HG03558 (cell line): ENCODE results near the gene MORN1.

Experiments
- ATAC-seq: cut with Tn5 transposase; IDR thresholded peaks from one replicate; pipeline ENCODE4 v1.9.1; 2021; ENCODE audit warnings: moderate number of reproducible peaks; ENCODE audit not compliant: unreplicated experiment; ENCODE audit errors: extremely low read depth

The MORN1 gene

DNA sequence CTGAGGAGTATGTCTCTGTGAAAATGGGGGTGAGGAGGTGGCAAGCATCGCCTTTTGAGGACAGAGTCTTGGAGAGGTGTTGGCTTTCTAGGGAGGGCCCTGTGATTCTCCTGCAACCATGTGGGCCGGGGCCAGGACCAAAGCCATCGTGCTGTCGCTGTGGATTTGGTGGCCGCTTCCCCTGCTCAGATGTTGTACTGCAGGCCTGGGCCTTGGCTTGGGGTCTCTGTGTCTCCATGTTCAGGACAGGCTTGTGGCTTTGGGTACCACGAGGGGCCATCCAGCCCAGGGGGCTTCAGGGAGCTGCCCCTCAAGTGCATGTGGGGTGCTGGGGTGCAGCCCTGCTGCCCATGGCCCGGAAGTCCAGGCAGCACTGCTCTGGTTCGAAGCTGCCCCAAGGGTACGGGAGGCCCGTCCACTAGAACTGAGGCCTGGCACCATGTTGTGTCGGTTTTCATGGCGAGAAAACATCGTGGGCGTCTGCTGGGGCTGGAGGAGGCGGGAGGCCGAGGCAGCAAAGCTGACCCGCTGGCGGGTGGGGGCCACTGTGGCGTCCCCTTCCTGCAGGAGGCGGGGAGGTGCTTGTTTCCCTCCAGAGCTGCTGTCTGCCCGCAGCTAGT, 107.9 kb downstream of the MORN1 start:
- no peak for ATAC-seq

DNA sequence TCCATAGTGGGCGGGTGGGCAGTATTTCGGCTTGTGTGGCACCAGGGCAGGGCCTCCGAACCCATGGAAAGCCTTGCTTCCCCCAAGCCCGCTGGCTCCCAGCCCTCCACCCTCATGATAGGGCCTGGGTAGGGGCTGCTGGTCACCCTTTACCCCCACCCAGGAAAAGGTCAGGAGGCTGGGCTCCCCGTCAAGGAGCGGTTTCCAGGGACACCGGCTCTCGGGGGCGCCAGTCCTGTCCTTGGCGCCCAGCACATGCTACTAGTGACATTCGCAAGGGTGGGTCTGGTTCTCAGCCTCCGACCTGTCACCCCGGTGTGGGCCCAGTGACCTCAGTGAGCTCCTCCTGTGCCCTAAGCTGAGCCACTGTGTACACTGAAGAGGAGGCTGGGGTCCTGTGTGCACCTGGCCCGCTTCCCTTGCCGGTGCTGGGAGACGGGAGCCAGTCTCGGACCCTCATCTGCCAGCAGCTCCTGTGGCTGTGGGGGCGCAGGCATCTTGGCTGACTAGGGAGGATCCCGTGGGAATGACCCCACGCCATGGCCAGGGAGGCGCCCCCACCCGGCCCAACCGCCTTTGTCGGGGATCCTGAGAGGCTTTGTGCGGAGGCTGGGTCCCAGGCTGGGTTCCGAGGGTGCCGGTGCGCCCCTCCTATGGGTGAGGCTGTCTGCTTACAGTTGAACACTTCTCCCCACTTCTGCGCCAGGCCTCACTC, 108.6 kb downstream of the MORN1 start:
- no peak for ATAC-seq

DNA sequence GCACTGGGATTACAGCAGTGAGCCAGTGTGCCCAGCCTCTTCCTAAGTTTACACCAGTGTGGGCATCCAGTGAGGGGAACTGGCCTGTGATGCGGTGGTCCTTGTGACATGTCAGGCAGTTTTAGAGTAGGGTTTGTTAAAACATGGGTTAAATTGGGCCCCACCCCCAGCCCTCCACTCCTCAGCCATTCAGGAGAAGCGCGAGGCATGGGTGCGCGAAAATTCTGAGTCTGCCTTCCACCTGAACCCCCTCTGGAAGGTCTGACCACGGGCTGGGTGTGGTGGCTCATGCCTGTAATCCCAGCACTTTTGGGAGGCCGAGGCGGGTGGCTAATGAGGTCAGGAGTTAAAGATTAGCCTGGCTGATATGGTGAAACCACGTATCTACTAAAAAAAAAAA, 111.5 kb downstream of the MORN1 start:
- ATAC-seq, result no peak

DNA sequence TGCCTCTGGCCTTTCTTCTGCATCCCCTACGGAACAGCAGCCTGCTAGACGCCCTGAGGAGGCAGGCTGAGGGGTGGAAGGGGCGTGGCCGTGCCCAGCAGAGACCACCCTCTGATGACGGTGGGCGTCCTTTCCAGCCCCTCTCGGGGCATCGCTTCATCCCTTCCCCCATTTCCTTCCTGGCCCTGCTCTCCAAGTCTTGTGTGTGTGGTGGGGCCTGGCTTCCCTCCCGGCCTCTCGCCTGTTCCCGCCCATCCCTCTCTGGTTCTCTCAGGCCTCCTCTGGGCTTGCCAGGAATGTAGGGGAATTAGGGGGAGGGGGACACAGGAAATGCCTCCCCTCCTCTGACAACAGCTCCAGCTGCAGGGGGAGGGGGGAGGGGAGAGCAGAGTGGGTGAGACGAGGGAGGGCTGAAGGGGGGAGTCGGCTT, 112.1 kb downstream of the MORN1 start:
- no peak for ATAC-seq

DNA sequence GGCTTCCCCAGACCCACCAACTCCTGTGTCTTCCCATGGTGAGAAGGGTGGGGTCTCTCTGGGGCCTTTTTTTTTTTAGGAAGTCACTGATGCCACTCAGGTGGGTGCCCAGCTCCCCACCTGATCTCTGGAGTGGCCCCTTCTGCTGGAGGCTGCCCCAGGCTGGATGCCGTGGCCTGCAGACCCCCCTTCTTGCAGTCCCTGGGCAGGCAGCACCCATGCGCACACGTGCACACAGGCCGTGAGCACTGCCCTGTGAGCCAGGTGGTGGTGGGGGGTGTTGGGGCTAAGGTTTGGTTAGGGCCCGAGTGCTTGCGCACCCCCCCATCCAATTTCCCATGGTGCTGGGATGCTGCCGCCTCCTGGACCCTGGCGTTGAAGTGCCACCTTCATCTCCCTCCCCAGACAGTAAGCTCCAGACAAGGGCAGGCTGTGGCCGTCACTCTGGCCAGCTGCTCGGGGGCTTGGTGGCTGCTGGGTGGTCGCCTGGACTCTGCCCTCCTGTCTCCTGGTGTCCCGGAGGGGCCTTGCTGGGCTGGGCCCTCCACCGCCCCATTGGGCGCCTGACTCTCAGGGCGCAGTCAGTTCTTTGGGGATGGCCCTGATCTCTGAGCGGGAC, 112.7 kb downstream of the MORN1 start:
- ATAC-seq, result no peak

DNA sequence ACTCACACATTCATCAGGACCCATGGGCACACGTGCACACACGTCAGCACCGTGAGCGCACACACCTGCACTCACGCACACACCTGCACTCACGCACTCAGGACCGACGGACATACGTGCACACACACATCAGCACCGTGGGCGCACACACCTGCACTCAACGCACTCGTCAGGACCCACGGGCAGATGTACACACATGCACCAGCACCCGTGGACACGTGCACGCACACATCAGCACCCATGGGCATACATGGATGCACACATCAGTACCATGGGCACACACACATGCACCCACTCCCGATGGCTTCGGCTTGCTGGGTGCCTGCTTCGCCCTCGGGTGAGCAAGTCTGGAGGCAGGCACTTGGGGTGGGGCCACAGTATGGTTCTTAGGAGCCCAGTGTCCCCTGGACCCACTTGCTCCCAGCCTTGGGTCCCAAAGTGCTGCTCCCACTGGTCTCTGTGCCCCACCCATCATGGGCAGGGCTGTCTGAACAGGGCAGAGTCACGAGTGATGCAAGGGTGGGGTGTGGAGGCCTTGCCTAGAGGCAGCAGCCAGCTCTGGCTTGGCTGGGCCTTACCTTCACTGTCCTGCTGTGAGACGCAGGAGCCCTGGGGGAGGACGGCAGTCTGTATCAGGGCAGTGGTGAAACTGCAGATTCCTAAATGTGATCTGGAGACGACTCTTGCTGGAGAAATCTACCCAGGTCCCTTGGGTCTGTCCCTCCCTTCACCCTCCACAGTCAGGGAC, 113.4 kb downstream of the MORN1 start:
- ATAC-seq, result no peak

DNA sequence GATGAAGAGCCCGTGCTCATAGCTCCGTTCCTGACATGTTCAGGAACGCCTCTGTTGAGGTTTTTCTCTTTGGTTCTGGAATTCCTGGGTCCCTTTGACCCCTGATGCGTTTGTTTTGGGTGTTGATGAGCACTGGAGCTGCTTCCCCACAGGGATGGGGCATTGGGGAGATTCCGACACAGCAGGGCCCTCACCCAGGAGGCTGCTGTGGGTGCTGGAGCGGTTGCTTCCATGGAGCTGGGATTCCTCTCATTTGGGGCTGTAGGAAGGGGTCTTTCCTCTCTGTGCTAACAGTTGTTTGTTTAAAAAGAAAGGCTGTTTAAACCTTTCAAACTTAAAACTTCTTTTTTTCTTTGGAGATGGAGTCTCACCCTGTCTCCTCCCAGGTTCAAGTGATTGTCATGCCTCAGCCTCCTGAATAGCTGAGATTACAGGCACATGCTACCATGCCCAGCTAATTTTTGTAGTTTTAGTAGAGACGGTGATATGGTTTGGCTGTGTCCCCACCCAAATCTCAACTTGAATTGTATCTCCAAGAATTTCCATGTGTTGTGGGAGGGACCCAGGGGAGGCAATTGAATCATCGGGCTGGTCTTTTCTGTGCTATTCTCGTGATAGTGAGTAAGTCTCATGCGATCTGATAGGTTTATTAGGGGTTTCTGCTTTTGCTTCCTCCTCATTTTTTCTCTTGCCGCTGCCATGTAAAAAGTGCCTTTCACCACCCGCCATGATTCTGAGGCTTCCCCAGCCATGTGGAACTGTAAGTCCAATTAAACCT, 114.4 kb downstream of the MORN1 start:
- no peak for ATAC-seq

DNA sequence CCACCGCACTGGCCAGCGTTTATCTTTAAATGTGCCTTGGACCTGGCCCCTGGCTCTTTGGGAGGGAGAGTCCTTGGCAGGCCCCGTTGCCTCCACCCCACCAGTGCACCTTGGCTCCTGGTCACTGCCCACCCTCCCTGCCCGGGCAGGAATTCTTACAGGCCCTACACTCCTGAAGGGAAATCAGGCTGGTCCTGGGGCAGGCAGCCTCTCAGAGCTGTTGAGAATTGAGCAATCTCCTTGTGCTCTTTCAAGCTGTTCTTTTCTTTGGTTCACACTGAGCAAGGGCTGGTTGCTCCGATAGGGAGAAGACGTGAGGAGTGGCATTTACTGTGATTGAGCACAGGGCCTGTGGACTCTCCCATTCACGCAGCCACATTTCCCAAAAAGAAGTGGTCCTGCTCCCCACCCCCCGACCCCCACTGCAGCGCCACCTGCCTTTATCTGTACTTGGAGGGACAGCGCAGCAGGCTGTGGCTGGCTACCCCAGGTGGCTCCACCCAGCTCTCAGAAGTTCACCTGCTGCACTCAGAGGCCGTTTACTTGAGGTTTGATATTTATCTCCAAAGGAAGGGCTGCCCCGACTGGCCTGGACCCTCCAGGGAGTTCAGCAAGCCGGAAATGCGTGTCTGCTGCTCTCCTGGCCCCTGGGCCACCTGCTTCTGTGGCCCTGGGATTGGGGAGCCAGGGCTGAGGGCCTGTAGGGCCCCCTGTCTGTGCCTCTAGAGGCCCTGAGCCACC, 115.4 kb downstream of the MORN1 start:
- ATAC-seq, result no peak

DNA sequence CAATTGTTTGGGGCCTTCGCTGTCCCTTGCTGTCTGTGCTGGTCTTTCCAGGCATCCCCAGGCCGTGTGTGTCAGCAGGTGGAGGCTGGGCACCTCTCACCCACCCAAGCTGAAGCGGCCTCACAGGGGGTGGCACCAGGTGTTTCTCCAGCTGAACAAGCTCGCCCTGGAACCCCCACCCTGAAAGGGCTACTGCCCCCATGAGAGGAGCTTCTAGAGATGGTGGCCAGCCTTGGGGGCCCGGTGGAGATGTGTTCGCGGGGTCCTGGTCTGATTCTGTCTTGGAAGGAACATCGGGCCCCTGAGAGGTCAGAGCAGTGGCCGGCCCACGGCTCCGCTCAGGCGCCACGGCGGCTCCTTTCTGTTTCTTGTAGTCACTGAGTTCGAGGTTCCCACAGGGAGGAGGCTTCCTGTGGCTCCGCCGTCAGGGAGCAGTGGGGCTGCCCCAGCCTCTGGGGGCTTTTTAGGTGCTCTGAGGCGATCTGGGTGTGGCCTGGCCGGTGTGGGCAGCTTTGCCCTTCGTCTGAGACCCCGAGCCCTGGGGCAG, 116.4 kb downstream of the MORN1 start:
- ATAC-seq, result no peak

DNA sequence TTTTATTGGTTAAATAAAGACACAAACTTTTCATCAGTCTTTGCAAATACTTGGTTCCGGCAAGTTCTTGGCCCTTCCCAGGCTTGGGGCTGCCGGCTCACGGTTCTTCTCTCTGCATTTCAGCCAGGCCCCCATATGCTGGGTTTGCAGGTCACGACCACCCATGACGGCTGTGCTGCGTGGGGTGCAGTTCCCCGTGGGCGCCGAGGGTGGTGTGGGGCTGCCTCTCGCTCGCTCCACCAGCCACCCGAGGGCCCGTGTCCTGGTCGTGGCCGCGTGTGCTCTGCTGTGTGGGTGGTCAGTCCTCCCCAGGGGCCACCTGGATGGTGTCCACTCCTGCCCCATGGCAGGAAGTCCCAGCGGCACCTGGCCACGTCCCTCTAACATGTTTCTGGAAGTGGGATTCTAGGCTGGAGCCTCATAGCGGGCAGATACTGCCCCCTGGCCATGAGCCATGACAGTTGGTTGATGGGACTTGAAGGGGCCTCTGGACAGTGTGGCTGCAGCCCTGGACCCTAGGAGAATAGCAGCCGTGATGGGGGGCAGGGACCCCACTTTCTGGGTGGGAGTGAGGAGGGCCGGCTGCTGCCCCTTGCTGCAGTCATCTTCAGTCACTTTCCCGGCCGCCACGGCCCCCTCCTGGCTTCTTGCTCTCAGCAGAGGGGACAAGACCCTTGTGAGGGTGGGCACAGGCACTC, 117.0 kb downstream of the MORN1 start:
- no peak for ATAC-seq

DNA sequence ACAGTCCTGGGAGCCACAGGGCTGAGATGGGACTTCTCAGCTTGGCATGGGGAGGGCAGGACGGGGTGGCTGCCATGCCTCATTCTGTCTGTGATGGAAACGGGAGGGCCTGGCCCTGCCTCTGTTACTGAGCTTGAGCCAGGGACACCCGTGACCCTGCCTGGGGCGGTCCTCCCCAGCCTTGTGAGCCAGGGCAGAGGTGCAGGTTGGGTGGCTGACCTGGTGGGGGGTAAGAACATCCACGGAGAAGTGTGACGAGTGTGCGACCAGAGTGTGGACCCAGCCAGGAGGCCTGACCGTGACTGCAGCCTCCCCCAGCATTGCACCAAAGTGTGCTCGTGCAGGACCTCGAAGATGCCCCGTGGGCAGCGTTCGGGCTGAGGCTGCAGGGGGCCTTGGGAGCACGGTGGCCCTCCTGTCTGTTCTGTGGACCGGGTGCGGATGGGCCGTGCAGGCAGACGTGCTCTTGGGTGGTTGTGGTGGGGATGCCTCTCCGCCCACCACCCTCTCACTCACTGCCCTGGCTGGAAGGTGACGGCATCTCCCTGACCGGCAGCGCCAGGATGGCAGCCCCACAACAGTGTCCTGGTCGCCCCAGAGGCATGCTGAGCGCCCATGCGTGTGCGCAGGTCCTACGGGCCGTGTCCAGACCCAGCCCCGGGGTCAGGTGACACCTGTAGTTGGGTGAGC, 117.8 kb downstream of the MORN1 start:
- ATAC-seq, result no peak

DNA sequence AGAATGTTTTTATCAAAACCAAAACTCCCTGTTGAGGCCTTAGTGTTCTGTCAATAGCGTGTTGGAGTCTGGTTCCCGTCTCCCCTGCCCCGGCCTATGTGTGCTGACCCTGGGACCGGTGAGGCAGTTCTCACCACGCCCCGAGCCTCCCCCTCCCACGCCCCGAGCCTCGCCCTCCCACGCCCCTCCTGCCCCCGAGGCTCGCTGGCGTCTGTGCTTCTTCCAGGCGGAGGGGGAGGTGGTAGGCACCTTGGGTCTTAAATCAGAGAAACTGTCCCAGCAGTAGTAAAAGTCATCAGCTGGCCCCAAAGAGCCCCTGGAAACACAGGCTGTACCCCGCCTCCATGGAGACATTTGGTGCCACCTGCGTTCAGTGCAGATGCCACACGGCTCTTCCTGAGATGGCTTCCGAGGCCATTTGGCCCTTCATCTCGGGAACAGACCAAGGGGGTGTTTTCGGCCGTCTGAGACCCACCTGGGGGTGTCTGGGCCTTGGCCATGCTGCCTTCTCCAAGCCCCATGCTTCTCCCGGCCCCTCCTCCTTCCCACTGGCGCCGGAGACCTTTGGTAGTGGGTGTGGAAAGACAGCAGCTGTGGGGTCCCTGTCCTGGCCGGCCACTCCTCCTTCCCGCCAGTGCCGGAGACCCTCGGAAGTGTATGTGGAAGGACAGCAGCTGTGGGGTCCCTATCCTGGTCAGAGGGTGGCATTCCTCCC, 118.5 kb downstream of the MORN1 start:
- no peak for ATAC-seq

DNA sequence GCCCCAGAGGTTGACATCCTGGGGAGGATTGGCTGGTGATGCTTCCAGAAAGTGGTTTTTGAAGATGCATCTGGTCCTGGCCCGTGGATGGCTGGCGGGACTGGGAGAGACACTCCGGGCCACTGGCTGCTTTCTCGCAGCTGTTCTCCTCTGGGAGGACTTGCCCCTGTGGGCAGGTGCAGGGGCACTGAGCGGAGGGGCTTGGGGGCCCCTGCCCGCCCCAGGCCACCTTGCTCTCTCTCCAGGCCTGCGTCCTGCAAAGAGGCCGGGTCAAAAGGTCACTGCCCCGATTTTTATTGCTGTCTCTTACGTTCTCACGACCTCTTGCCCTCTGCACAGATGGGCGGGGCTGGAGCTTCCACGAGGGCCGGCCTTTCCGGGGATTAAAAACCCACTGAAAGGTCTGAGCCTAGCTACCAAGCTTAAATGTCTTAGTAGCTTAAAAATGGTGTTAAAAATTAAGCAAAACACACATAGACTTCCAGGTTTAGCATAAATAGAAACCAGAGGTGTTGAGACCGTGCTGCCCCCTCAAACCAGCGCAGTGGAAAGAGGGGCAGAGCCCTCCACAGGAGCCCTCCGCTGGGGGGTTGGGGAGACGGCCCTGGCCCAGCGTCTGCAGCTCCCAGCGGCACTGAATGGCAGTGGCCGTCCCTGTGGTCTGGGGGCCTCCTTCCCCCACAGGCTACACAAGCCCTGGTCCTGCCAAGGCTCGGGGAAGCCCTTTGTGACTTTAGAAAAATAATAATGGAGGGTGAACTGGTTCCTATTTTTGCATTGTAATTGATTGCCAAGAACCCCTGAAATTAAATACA, 119.3 kb downstream of the MORN1 start:
- no peak for ATAC-seq
